Psoas muscle (tissue), 8 donors: Measurements from ENCODE around the gene ATAD3A. TPM values are rescaled to one million over a fixed set of nuclear protein-coding genes. Genes with fewer than 3 reads are reported as not detected.

Experiments used
- ATAC-seq, 4 donors: fragments of 200-7000 bp; cut with Tn5 transposase; one replicate each; pipeline ENCODE4 v1.9.1; 2020; ENCODE audit warnings: moderate library complexity in 3 of 4, mild to moderate bottlenecking in 2 of 4
- DNase-seq, 2 donors: peaks; one replicate each; pipeline ENCODE4 v3.0.0-alpha.2; 2020
- H3K27ac ChIP-seq: fragments of 200-600 bp; one replicate; pipeline ENCODE4 v1.8.0; 2022
- H3K27me3 ChIP-seq, 3 donors: fragments of 200-600 bp in 1 of 3; one replicate each; pipeline versions ENCODE4 v1.6.1 to v1.8.0; 2013 to 2022; ENCODE audit warnings: low read length in 2 of 3, mild to moderate bottlenecking in 2 of 3, moderate library complexity in 1 of 3; ENCODE audit not compliant: insufficient read depth in 3 of 3
- H3K36me3 ChIP-seq, 2 donors: fragments of 200-600 bp in 1 of 2; one replicate each; pipeline versions ENCODE4 v1.6.1 to v1.8.0; 2013 to 2022; ENCODE audit warnings: low read depth in 1 of 2, mild to moderate bottlenecking in 1 of 2, moderate library complexity in 1 of 2; ENCODE audit not compliant: insufficient read depth in 1 of 2
- H3K4me1 ChIP-seq: fragments of 200-600 bp; one replicate; pipeline ENCODE4 v1.8.0; 2022
- H3K4me3 ChIP-seq: fragments of 200-600 bp; one replicate; pipeline ENCODE4 v1.8.0; 2022; ENCODE audit warnings: mild to moderate bottlenecking
- H3K9me3 ChIP-seq: fragments of 200-600 bp; one replicate; pipeline ENCODE4 v1.8.0; 2022
- WGBS, 3 donors: extraction: QIAGEN DNeasy Blood & Tissue Kit; methylation state at CpG; one replicate each; pipeline versions ENCODE4 v1.1.6 to v1.1.7; 2013; 5-methylcytosine and 5-hydroxymethylcytosine counted together
- intact Hi-C, 2 donors: fragments of 100-400 bp; cut with DNase I; formaldehyde crosslinking; loops; one replicate each; pipeline versions ENCODE4 v1.11.0 to v1.14.2; 2022
- polyA plus RNA-seq, 3 donors: library from polyadenylated mRNA; stranded (reverse); fragments of 200-250 nt; gene quantifications; one replicate each; pipeline ENCODE4 v1.2.3, GENCODE V29; 2013
- total RNA-seq, 4 donors: library from RNA; stranded (reverse); fragmentation: NEBNext Ultra II Directional in 2 of 4; extraction: Animal tissue kit (Norgen Biotek cat#: 25700) in 2 of 4; gene quantifications; one replicate each; pipeline versions ENCODE4 v1.2.1 to v1.2.4, GENCODE V29; 2021 to 2023
- TF ChIP-seq, protein P1 (sequence below): fragments of 200-600 bp; IDR thresholded peaks from one replicate; pipeline ENCODE4 v1.8.0; 2022; ENCODE audit warnings: antibody characterized with exemption
- donor health status: healthy with polysubstance abuse.
- donor health status: DM: no; HTN: no; CAD: no; lungs with moderate emphysema.
- donor health status: Bipolar disorder and iron deficiency.
- donor health status: healthy.
- donor health status: DM: yes; HTN: yes; CAD: no.
- donor health status: DM: no; HTN: no; CAD: no.
- donor health status: DM: no; HTN: no; CAD: no.
- donor health status: DM: yes; HTN: yes; CAD: no.

Gene ATAD3A
- total and polyA plus RNA-seq, 7 donors: 20.6 to 48.6 (median 33.5) TPM

DNA sequence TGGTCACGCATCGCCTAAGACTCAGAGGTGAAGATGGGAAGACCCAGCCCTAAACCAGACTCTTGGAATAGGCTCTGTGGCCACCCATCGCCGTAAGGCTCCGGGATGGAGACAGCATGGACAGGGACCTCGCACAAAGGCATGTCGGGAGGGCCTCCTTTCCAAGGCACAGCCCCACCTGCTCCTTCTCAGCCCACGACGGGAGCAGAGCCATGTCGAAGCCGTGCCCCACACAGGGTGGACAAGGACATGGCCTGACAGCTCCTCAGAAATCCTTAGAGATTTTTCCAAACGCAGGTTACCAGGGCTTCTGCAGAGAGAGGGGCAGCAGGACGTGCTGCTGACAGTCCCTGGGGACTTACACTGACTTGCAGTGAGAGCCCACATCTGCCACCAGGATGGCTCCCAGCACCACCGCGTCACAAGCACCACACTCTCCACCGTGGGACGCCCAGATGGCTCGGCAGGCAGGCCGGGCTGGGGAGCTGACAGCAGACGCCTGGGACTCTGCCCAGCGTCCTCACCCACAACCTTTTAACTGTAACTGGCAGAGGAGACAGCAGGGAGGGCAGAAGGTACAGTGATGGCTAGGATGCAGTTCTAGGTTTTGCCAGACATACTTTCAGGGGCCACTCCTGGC is 50.7 kb downstream of the ATAD3A start:
- H3K4me3 ChIP-seq: no peak overlapping the region
- H3K36me3 ChIP-seq: peaks cover 8 to 61% of the 10 kb centered on the region in 2 donors
- H3K9me3 ChIP-seq: no peaks in the 10 kb centered on the region
- TF ChIP-seq, protein P1, sequence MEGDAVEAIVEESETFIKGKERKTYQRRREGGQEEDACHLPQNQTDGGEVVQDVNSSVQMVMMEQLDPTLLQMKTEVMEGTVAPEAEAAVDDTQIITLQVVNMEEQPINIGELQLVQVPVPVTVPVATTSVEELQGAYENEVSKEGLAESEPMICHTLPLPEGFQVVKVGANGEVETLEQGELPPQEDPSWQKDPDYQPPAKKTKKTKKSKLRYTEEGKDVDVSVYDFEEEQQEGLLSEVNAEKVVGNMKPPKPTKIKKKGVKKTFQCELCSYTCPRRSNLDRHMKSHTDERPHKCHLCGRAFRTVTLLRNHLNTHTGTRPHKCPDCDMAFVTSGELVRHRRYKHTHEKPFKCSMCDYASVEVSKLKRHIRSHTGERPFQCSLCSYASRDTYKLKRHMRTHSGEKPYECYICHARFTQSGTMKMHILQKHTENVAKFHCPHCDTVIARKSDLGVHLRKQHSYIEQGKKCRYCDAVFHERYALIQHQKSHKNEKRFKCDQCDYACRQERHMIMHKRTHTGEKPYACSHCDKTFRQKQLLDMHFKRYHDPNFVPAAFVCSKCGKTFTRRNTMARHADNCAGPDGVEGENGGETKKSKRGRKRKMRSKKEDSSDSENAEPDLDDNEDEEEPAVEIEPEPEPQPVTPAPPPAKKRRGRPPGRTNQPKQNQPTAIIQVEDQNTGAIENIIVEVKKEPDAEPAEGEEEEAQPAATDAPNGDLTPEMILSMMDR: no peak
- H3K27ac ChIP-seq: no peak overlapping the region
- H3K4me1 ChIP-seq: peaks cover 21% of the 10 kb centered on the region
- 81 to 84% (median 84%) methylated on average over 21 of the region's 21 CpGs for WGBS, 3 donors
- no peaks in the 10 kb centered on the region for H3K27me3 ChIP-seq
- no peak for ATAC-seq
- intact Hi-C loops: loop anchor here in 1 of 2 donors (5.0 kb wide), 1 partner anchor 45 kb away; no protein-coding TSS in a partner anchor
- no peak for DNase-seq

DNA sequence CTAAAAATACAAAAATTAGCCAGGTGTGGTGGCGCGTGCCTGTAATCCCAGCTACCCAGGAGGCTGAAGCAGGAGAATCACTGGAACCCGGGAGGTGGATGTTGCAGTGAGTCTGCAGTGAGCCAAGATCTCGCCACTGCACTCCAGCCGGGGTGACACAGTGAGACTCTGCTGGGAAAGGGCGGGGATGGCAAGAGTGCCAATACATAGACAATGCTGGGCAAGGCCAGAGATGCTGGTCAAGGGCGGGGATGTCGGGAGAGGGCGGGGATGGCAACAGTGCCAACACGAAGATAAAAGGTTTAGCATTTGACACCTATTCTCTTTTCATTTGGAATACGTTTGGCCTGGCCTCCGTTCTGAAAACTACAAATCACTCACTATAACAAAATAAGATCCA is 51.7 kb downstream of the ATAD3A start:
- intact Hi-C loops: loop anchor here in 1 of 2 donors (5.0 kb wide), 1 partner anchor 46 kb away; no protein-coding TSS in a partner anchor
- TF ChIP-seq, protein P1: no peak
- Histone ChIP-seq H3K27ac (no peak overlapping the region), H3K4me1 (peaks cover 30% of the 10 kb centered on the region), H3K4me3 (no peak overlapping the region), H3K9me3 (no peaks in the 10 kb centered on the region), H3K36me3 (peaks cover 8 to 61% of the 10 kb centered on the region in 2 donors), H3K27me3 (no peaks in the 10 kb centered on the region)
- no peak for ATAC-seq
- 88 to 91% (median 90%) methylated on average over 12 of the region's 12 CpGs for WGBS, 3 donors
- DNase-seq: no peak

DNA sequence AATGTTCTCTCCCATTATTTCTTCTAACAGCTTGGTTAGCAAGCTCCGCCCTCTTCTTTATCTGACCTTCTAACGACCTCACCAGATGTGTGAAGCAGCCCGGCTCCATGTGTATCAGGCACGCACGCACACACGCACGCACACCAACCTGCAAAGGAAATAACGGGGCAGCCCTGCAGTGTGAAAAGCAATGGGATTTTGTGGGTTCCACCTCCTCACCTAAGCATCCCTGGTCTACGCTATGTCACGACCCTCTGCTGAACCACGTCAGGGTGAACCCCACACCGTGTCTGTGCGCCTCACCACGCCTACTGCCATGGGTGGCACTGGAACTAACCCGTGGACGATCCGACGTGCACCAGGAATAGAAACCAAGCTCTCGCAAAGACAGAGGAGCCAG is 52.3 kb downstream of the ATAD3A start:
- H3K9me3 ChIP-seq: no peaks in the 10 kb centered on the region
- peaks cover 8 to 61% of the 10 kb centered on the region in 2 donors for H3K36me3 ChIP-seq
- DNase-seq (no peak), ATAC-seq (no peak)
- no peaks in the 10 kb centered on the region for H3K27me3 ChIP-seq
- 77 to 81% (median 80%) methylated on average over 19 of the region's 19 CpGs for WGBS, 3 donors
- no peak overlapping the region for H3K27ac ChIP-seq
- TF ChIP-seq, protein P1: no peak
- intact Hi-C loops: loop anchor here in 1 of 2 donors (5.0 kb wide), 1 partner anchor 47 kb away; no protein-coding TSS in a partner anchor
- peaks cover 36% of the 10 kb centered on the region for H3K4me1 ChIP-seq
- no peak overlapping the region for H3K4me3 ChIP-seq

GRCh38 chr1:1565340-1565739 is 53.4 kb downstream of the ATAD3A start:
- no peak for ATAC-seq
- DNase-seq: no peak
- H3K4me1 ChIP-seq: peaks cover 41% of the 10 kb centered on the region
- H3K4me3 ChIP-seq: no peak overlapping the region
- H3K36me3 ChIP-seq: peaks cover 8 to 65% of the 10 kb centered on the region in 2 donors
- H3K27ac ChIP-seq: peak overlapping the region; percentile 89
- 83 to 84% (median 83%) methylated on average over 10 of the region's 10 CpGs for WGBS, 3 donors
- H3K27me3 ChIP-seq: no peaks in the 10 kb centered on the region
- intact Hi-C loops: no loop called here
- H3K9me3 ChIP-seq: no peaks in the 10 kb centered on the region
- TF ChIP-seq, protein P1: no peak
